T-helper 22 cell (primary cell): Measurements from ENCODE around the gene DIS3L2.
"Not testable (repeated sequence)": the region's sequence is repeated elsewhere in the genome, so short reads cannot be mapped to it uniquely, and the experiment has no call there.

ENCODE experiments used
- DNase-seq: peaks from one replicate; pipeline ENCODE4 v3.0.0-alpha.2; 2020; ENCODE audit warnings: low read depth

Gene DIS3L2

GRCh38 chr2:232116852-232117251 lies 155.3 kb downstream of the DIS3L2 start:
- no peak for DNase-seq

GRCh38 chr2:232117413-232117812 lies 155.9 kb downstream of the DIS3L2 start:
- DNase-seq: no peak

- DNase-seq: no peak
Measured at GRCh38 chr2:232120911-232121310, 159.4 kb downstream of the DIS3L2 start.

GRCh38 chr2:232124309-232124708 lies 162.8 kb downstream of the DIS3L2 start:
- no peak for DNase-seq

- DNase-seq: no peak
Measured at GRCh38 chr2:232126301-232127099, 165.0 kb downstream of the DIS3L2 start.

- DNase-seq: no peak
Measured at GRCh38 chr2:232129483-232129882, 168.0 kb downstream of the DIS3L2 start.

GRCh38 chr2:232132181-232132580 lies 170.7 kb downstream of the DIS3L2 start:
- no peak for DNase-seq

GRCh38 chr2:232133078-232133477 lies 171.6 kb downstream of the DIS3L2 start:
- no peak for DNase-seq

- no peak for DNase-seq
Measured at GRCh38 chr2:232134939-232135338, 173.4 kb downstream of the DIS3L2 start.

GRCh38 chr2:232137356-232138147 lies 176.0 kb downstream of the DIS3L2 start:
- no peak for DNase-seq

GRCh38 chr2:232138441-232138840 lies 176.9 kb downstream of the DIS3L2 start:
- DNase-seq: no peak

GRCh38 chr2:232139171-232139594 lies 177.7 kb downstream of the DIS3L2 start:
- no peak for DNase-seq

- DNase-seq: no peak
Measured at GRCh38 chr2:232139786-232140562, 178.5 kb downstream of the DIS3L2 start.

GRCh38 chr2:232141591-232141990 lies 180.1 kb downstream of the DIS3L2 start:
- no peak for DNase-seq

- no peak for DNase-seq
Measured at GRCh38 chr2:232142049-232142448, 180.5 kb downstream of the DIS3L2 start.

GRCh38 chr2:232142502-232142901 lies 181.0 kb downstream of the DIS3L2 start:
- no peak for DNase-seq

GRCh38 chr2:232146294-232146693 lies 184.8 kb downstream of the DIS3L2 start:
- no peak for DNase-seq

GRCh38 chr2:232147440-232148077 lies 186.0 kb downstream of the DIS3L2 start:
- DNase-seq: no peak

GRCh38 chr2:232162187-232162586 lies 200.7 kb downstream of the DIS3L2 start:
- DNase-seq: no peak

- no peak for DNase-seq
Measured at GRCh38 chr2:232170396-232170795, 208.9 kb downstream of the DIS3L2 start.

GRCh38 chr2:232174662-232175061 lies 213.1 kb downstream of the DIS3L2 start:
- no peak for DNase-seq

- DNase-seq: not testable (repeated sequence)
Measured at GRCh38 chr2:232176587-232176986, 215.1 kb downstream of the DIS3L2 start.
